Common myeloid progenitor, CD34-positive (primary cell): ENCODE measurements around the gene PXMP2.
"Not testable (repeated sequence)": the region's sequence is repeated elsewhere in the genome, so short reads cannot be mapped to it uniquely, and the experiment has no call there.

ENCODE experiments used
- CTCF ChIA-PET: fragments of 350-600 bp; sonication (Branson Sonifier 250); formaldehyde crosslinking; loops from one replicate; lab custom pipeline; 2021; ENCODE audit warnings: antibody characterized with exemption; lab: Charles Lee
- POLR2A ChIA-PET: fragments of 350-600 bp; sonication (Branson Sonifier 250); formaldehyde crosslinking; loops from one replicate; lab custom pipeline; 2021; ENCODE audit warnings: antibody characterized with exemption; lab: Charles Lee
- DNase-seq, 3 donors: peaks; one replicate each; pipeline versions ENCODE4 v3.0.0 to v3.0.0-alpha.2; 2013
- H3K27ac ChIP-seq, 2 experiments: 1 replicate in 1 of 2; 2 replicates in 1 of 2; pipeline ENCODE4 v1.7.0; 2013; ENCODE audit warnings: inconsistent platforms in 2 of 2, low read length in 2 of 2, mild to moderate bottlenecking in 2 of 2, low read depth in 1 of 2, moderate library complexity in 1 of 2; ENCODE audit not compliant: severe bottlenecking in 2 of 2, insufficient read depth in 1 of 2, poor library complexity in 1 of 2
- H3K27me3 ChIP-seq, 5 experiments: replicated peaks in 2 of 5; 1 replicate in 3 of 5; 2 replicates in 2 of 5; pipeline versions ENCODE4 v1.6.1 to v1.7.0; 2013; ENCODE audit warnings: low read length in 4 of 5, mild to moderate bottlenecking in 2 of 5, moderate library complexity in 2 of 5, inconsistent platforms in 1 of 5; ENCODE audit not compliant: insufficient read depth in 5 of 5, control insufficient read depth in 4 of 5
- H3K36me3 ChIP-seq, 4 experiments: 1 replicate in 2 of 4; 2 replicates in 2 of 4; pipeline versions ENCODE4 v1.6.1 to v1.7.0; 2013; ENCODE audit warnings: low read length in 3 of 4, control low read depth in 1 of 4, mild to moderate bottlenecking in 1 of 4; ENCODE audit not compliant: control insufficient read depth in 4 of 4, insufficient read depth in 4 of 4
- H3K4me1 ChIP-seq, 4 experiments: 1 replicate in 3 of 4; 2 replicates in 1 of 4; pipeline versions ENCODE4 v1.6.1 to v1.7.1; 2013; ENCODE audit warnings: low read length in 3 of 4, mild to moderate bottlenecking in 3 of 4, control low read depth in 1 of 4, inconsistent platforms in 1 of 4, moderate library complexity in 1 of 4; ENCODE audit not compliant: control insufficient read depth in 4 of 4, insufficient read depth in 4 of 4; ENCODE audit errors: control extremely low read depth in 1 of 4
- H3K4me3 ChIP-seq, 7 experiments: 1 replicate in 4 of 7; 2 replicates in 3 of 7; pipeline versions ENCODE4 v1.5.1 to v1.7.0; 2013; ENCODE audit warnings: mild to moderate bottlenecking in 7 of 7, low read length in 6 of 7, moderate library complexity in 6 of 7, inconsistent platforms in 2 of 7, low read depth in 2 of 7, control low read depth in 1 of 7; ENCODE audit not compliant: insufficient read depth in 4 of 7, control insufficient read depth in 1 of 7; ENCODE audit errors: extremely low read depth in 1 of 7
- H3K9me3 ChIP-seq, 5 experiments: 1 replicate in 4 of 5; 2 replicates in 1 of 5; pipeline versions ENCODE4 v1.6.1 to v1.7.1; 2013; ENCODE audit warnings: low read length in 4 of 5, mild to moderate bottlenecking in 2 of 5, inconsistent platforms in 1 of 5, low read depth in 1 of 5, moderate library complexity in 1 of 5; ENCODE audit not compliant: control insufficient read depth in 4 of 5, insufficient read depth in 2 of 5; ENCODE audit errors: control extremely low read depth in 1 of 5
- WGBS: methylation state at CpG from one replicate; pipeline ENCODE4 v1.1.5; 2013; ENCODE audit not compliant: insufficient coverage; 5-methylcytosine and 5-hydroxymethylcytosine counted together

Gene PXMP2

DNA sequence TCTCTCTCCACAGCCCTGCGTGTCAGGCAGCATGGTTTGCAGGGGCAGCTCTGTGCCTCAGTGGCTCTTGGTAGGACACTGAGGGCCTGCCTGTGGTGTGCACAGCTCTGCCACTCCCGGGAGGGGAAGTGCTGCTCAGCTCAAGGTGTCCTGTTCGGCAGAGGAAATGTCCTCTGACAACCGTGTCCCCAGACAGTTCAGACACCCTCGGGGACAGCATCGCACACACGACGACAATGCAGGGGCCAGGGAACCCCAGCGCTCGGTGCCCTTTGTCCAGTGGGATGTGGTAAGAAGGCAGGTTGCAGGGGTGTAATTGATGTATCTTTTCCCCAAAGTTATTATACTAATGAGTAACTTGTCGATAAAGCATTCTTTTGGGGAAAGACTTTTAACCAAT is 60.0 kb downstream of the PXMP2 start:
- Histone ChIP-seq H3K4me3 (no peak overlapping the region), H3K9me3 (no peaks in the 10 kb centered on the region), H3K36me3 (peaks cover 58 to 92% (median 72%) of the 10 kb centered on the region in 4 experiments), H3K27me3 (no peaks in the 10 kb centered on the region), H3K4me1 (no peaks in the 10 kb centered on the region), H3K27ac (no peak overlapping the region)
- POLR2A ChIA-PET = interaction anchor here (1.1 kb wide), 1 partner anchor 13 kb away, joined by 4 read pairs; no protein-coding TSS in a partner anchor
- DNase-seq = no peak
- WGBS = 95% methylated on average over 11 of the region's 11 CpGs
- CTCF ChIA-PET = no interaction called here

DNA sequence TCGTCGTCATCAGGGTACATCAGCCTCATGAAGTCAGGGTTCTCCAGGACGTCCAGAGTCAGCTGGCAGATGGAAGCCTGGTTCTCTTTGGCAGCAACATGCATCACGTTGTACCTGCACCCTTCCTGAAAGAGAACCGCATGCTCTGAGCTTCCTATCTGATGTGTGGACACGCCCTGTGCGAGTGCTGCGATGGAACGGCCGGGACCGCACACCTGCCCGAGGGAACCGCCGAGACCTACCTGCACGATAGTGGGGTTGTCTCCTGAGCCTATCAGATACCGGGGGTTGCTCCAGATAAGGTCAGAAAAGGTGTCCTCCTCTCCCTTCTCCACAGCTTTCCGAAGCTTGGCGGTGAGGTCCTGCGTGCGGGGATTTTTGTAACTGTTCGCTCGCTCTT is 60.5 kb downstream of the PXMP2 start:
- Histone ChIP-seq H3K4me1 (no peaks in the 10 kb centered on the region), H3K9me3 (no peaks in the 10 kb centered on the region), H3K27ac (no peak overlapping the region), H3K4me3 (no peak overlapping the region), H3K36me3 (peaks cover 53 to 92% (median 71%) of the 10 kb centered on the region in 4 experiments), H3K27me3 (no peaks in the 10 kb centered on the region)
- DNase-seq = no peak
- 98% methylated on average over 20 of the region's 22 CpGs for WGBS
- ChIA-PET CTCF (no interaction called here), POLR2A (interaction anchor here (1.1 kb wide), 1 partner anchor 13 kb away, joined by 4 read pairs; no protein-coding TSS in a partner anchor)

DNA sequence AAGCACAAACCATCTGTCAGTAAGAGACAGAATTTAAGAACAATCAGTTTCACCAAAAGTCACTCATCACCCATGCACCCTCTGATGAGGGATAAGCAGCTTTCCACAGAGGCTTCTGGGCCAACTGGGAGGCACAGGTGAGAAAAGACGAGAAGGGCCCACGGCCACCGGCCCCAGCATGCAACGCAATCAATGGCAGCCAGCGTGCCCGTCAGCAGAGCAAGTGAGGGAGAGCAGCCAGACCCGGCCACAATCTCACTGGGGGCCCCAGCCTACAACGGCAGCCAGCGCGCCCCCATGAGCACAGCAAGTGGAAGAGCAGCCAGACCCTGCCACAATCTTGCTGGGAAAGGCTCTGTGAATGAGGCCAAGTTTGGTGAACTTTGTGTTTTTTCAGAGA is 60.9 kb downstream of the PXMP2 start:
- no peaks in the 10 kb centered on the region for H3K4me1 ChIP-seq
- 95% methylated on average over 10 of the region's 10 CpGs for WGBS
- no peak overlapping the region for H3K4me3 ChIP-seq
- POLR2A ChIA-PET = interaction anchor here (1.1 kb wide), 1 partner anchor 12 kb away, joined by 4 read pairs; no protein-coding TSS in a partner anchor
- no peak for DNase-seq
- H3K27ac ChIP-seq = no peak overlapping the region
- no peaks in the 10 kb centered on the region for H3K27me3 ChIP-seq
- no peaks in the 10 kb centered on the region for H3K9me3 ChIP-seq
- CTCF ChIA-PET = no interaction called here
- peaks cover 50 to 93% (median 70%) of the 10 kb centered on the region in 4 experiments for H3K36me3 ChIP-seq

DNA sequence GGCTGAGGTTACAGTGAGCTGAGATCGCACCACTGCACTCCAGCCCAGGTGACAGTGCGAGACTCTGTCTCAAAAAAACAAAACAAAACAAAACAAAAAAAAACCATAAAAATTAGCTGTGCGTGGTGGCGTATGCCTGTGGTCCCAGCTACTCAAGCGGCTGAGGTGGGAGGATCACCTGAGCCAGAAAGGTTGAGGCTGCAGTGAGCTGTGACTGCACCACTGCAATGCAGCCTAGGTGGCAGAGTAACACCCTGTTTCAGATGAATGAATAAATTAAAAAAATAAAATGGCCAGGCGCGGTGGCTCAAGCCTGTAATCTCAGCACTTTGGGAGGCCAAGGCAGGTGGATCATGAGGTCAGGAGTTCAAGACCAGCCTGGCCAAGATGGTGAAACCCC is 66.3 kb downstream of the PXMP2 start:
- not testable (repeated sequence) for DNase-seq, H3K27ac ChIP-seq, H3K4me1 ChIP-seq, H3K4me3 ChIP-seq, H3K27me3 ChIP-seq, H3K9me3 ChIP-seq
- WGBS = 96% methylated on average over 3 of the region's 7 CpGs
- CTCF ChIA-PET = interaction anchor here (0.6 kb wide), 1 partner anchor 55 kb away, joined by 3 read pairs; no protein-coding TSS in a partner anchor
- H3K36me3 ChIP-seq = peaks cover 30 to 67% (median 47%) of the 10 kb centered on the region in 4 experiments
- POLR2A ChIA-PET = interaction anchor here (0.6 kb wide), 1 partner anchor 150 kb away, joined by 4 read pairs; no protein-coding TSS in a partner anchor

DNA sequence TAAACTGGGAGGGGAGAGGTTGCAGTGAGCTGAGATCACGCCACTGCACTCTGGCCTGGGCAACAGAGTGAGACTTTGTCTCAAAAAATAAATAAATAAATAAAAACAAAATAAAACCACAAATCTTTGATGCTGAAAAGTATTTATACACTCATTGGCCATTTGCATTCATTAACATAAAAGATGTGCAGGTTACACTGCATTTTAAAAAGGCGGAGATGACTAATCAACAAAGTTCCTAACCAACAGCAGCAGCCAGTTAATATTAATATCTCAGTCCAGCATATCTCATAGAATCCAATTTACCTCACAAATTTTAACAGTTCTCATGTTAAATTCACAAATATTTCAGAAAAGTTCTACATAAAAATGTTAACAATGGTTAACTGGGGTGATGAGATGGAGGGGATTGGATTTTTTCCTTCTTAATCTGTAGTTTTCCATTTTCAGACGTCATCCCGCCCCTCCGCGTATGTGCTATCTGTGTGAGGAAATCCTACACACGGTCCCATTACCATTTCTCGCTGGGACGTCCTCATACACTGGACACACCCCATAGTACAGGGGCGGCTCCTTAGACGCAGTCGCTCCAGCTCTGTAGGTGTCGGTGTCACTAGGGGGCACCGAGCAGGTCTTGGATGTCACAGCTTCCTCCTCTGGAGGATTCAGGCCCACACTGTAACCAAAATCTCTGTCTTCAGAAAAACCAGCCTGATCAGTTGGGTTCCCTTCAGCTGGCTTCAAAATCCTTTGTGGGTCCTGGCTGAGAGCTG is 67.0 kb downstream of the PXMP2 start:
- POLR2A ChIA-PET = interaction anchor here (0.6 kb wide), 1 partner anchor 151 kb away, joined by 4 read pairs; no protein-coding TSS in a partner anchor
- CTCF ChIA-PET = interaction anchor here (0.9 to 2.7 kb wide), 4 partner anchors 10 to 17 kb away, joined by 3 to 9 read pairs (median 3); no protein-coding TSS in a partner anchor
- H3K4me1 ChIP-seq = no peaks in the 10 kb centered on the region
- no peaks in the 10 kb centered on the region for H3K27me3 ChIP-seq
- no peak overlapping the region for H3K27ac ChIP-seq
- no peaks in the 10 kb centered on the region for H3K9me3 ChIP-seq
- peaks cover 27 to 63% (median 46%) of the 10 kb centered on the region in 4 experiments for H3K36me3 ChIP-seq
- H3K4me3 ChIP-seq = no peak overlapping the region
- 86% methylated on average over 6 of the region's 14 CpGs for WGBS
- peak in 2 of 3 donors; percentile 42 to 49 for DNase-seq
